HepG2 (cell line): ENCODE data around the gene ATP23. TPM values are rescaled to one million over a fixed set of nuclear protein-coding genes. Genes with fewer than 3 reads are reported as not detected.

Experiments
- CHD2 ChIP-seq: IDR thresholded peaks from 2 replicates; pipeline ENCODE4 v1.6.1; 2011; ENCODE audit warnings: low read depth, low read length, improper control_type of control experiment
- HCFC1 ChIP-seq: fragments of 150-350 bp; IDR thresholded peaks from 2 replicates; pipeline ENCODE4 v1.6.1; 2014; ENCODE audit warnings: low read depth, low read length
- HMG20A ChIP-seq: IDR thresholded peaks from 2 replicates; pipeline ENCODE4 v1.6.1; 2016; ENCODE audit warnings: borderline replicate concordance
- HNRNPUL1 ChIP-seq: fragments of 200-400 bp; formaldehyde crosslinking; IDR thresholded peaks from 2 replicates; pipeline ENCODE4 v1.6.1; 2017; ENCODE audit warnings: low read depth, mild to moderate bottlenecking, low read length, moderate library complexity
- ISL2 ChIP-seq: sonication (generic); formaldehyde crosslinking; IDR thresholded peaks from 2 replicates; pipeline ENCODE4 v1.5.0; 2020; ENCODE audit warnings: missing genetic modification reagents
- MBD4 ChIP-seq: IDR thresholded peaks from 2 replicates; pipeline ENCODE4 v1.6.1; 2012; ENCODE audit warnings: low read length, inconsistent platforms, borderline replicate concordance
- MTF1 ChIP-seq: sonication (generic); formaldehyde crosslinking; IDR thresholded peaks from 2 replicates; pipeline ENCODE4 v1.5.0; 2020; ENCODE audit warnings: missing genetic modification reagents
- NFE2 ChIP-seq: sonication (generic); formaldehyde crosslinking; IDR thresholded peaks from 2 replicates; pipeline ENCODE4 v1.4.0; 2020; ENCODE audit warnings: missing genetic modification reagents
- PRDM10 ChIP-seq: sonication (generic); formaldehyde crosslinking; IDR thresholded peaks from 2 replicates; pipeline ENCODE4 v1.4.0; 2020; ENCODE audit warnings: low read depth, missing genetic modification reagents
- XBP1 ChIP-seq: sonication (generic); formaldehyde crosslinking; IDR thresholded peaks from 2 replicates; pipeline ENCODE4 v1.5.0; 2020; ENCODE audit warnings: missing genetic modification reagents
- ZHX2 ChIP-seq, 2 experiments: sonication (generic) in 1 of 2; formaldehyde crosslinking in 1 of 2; IDR thresholded peaks; 2 replicates each; pipeline versions ENCODE4 v1.6.1 to v1.9.0; 2014 to 2022; ENCODE audit warnings: antibody characterized with exemption in 1 of 2, borderline replicate concordance in 1 of 2, inconsistent platforms in 1 of 2, low read depth in 1 of 2, missing genetic modification reagents in 1 of 2
- ZNF770 ChIP-seq: sonication (generic); formaldehyde crosslinking; IDR thresholded peaks from 2 replicates; pipeline ENCODE4 v1.5.0; 2020; ENCODE audit warnings: mild to moderate bottlenecking, missing genetic modification reagents
- ZNF772 ChIP-seq: sonication (generic); formaldehyde crosslinking; IDR thresholded peaks from 2 replicates; pipeline ENCODE4 v1.5.0; 2020; ENCODE audit warnings: mild to moderate bottlenecking, missing genetic modification reagents
- ZNF776 ChIP-seq: sonication (generic); formaldehyde crosslinking; IDR thresholded peaks from 2 replicates; pipeline ENCODE4 v1.4.0; 2020; ENCODE audit warnings: mild to moderate bottlenecking, missing genetic modification reagents
- polyA plus RNA-seq, 8 experiments: library from polyadenylated mRNA; depleted of rRNA in 3 of 8; stranded (reverse) in 7 of 8; unstranded in 1 of 8; fragments of >200 nt; fragmentation: Illumina TruSeq in 4 of 8; extraction: Trizol in 4 of 8; gene quantifications; 2 replicates each; pipeline versions ENCODE4 v1.2.1 to v1.2.3, GENCODE V29; 2011 to 2016; ENCODE audit warnings: low read depth in 4 of 8, missing spikeins in 1 of 8, mixed read lengths in 1 of 8; ENCODE audit not compliant: insufficient read depth in 1 of 8
- total RNA-seq, 5 experiments: library from RNA; depleted of rRNA; stranded (reverse); fragments of >200 nt; fragmentation: Illumina TruSeq; extraction: Trizol; gene quantifications; 2 replicates each; pipeline ENCODE4 v1.2.3, GENCODE V29; 2016; ENCODE audit warnings: low read depth in 1 of 5
- TF ChIP-seq, protein P1 (sequence below): sonication (generic); formaldehyde crosslinking; IDR thresholded peaks from 2 replicates; pipeline ENCODE4 v1.5.0; 2020; ENCODE audit warnings: mild to moderate bottlenecking, missing genetic modification reagents

Gene ATP23
- total and polyA plus RNA-seq, 2 of the 13 experiments (the other 11 are each of a cell fraction or from before 2014, with no cell fraction given): 12.1 to 14.7 TPM

GRCh38 chr12:57941165-57941894, at the start of gene ATP23 (continued):
- TF ChIP-seq ZNF772 (no peak), XBP1 (no peak), MTF1 (CRISPR knock-in tag) (no peak), ZHX2 (IDR thresholded peaks at IDR 0.05; ENCODE audit: low read depth) (no peak), ZHX2 (CRISPR knock-in tag; IDR thresholded peaks at IDR 0.05; ENCODE audit: borderline replicate concordance) (no peak), HNRNPUL1 (no peak), HMG20A (CRISPR knock-in tag) (no peak), ZNF770 (peak; percentile 27; the same call in 1 of the 2 replicates), MBD4 (no peak), ZNF776 (peak; percentile 78), NFE2 (CRISPR knock-in tag) (no peak), PRDM10 (CRISPR knock-in tag) (0 out of 2 replicates have a peak, but pooled peaks have one; percentile 52), ISL2 (CRISPR knock-in tag) (peak; percentile 15; the same call in 1 of the 2 replicates), HCFC1 (no peak), CHD2 (no peak)
- TF ChIP-seq, protein P1, sequence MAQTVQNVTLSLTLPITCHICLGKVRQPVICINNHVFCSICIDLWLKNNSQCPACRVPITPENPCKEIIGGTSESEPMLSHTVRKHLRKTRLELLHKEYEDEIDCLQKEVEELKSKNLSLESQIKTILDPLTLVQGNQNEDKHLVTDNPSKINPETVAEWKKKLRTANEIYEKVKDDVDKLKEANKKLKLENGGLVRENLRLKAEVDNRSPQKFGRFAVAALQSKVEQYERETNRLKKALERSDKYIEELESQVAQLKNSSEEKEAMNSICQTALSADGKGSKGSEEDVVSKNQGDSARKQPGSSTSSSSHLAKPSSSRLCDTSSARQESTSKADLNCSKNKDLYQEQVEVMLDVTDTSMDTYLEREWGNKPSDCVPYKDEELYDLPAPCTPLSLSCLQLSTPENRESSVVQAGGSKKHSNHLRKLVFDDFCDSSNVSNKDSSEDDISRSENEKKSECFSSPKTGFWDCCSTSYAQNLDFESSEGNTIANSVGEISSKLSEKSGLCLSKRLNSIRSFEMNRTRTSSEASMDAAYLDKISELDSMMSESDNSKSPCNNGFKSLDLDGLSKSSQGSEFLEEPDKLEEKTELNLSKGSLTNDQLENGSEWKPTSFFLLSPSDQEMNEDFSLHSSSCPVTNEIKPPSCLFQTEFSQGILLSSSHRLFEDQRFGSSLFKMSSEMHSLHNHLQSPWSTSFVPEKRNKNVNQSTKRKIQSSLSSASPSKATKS (CRISPR knock-in tag): no peak
